ENCODE results near the gene NCAM2.
"Not testable (repeated sequence)": the region's sequence is repeated elsewhere in the genome, so short reads cannot be mapped to it uniquely, and the experiment has no call there.

GRCh38 chr21:21402187-21402586, 404.0 kb downstream of the NCAM2 start:
- TF ChIP-seq CTCF (IDR thresholded peaks at IDR 0.05 in 2 of 3, conservative IDR thresholded peaks at IDR 0.05 in 1 of 3; ENCODE audit: borderline replicate concordance in 1 of 3, insufficient read depth in 1 of 3, low read depth in 2 of 3, low read length in 2 of 3); POLR2AphosphoS5 (IDR thresholded peaks at IDR 0.05; ENCODE audit: low read depth, low read length); MAX (IDR thresholded peaks at IDR 0.05); ELF1 (IDR thresholded peaks at IDR 0.05; ENCODE audit: borderline replicate concordance, low read depth); POLR2A (IDR thresholded peaks at IDR 0.05; ENCODE audit: borderline replicate concordance, extremely low read depth, insufficient read depth, insufficient read length); EZH2 (IDR thresholded peaks at IDR 0.05); ZNF274 (IDR thresholded peaks at IDR 0.05; ENCODE audit: low read depth, low read length); TCF7L2 (IDR thresholded peaks at IDR 0.05; ENCODE audit: borderline replicate concordance, extremely low read depth, insufficient read depth, insufficient read length); SRF (IDR thresholded peaks at IDR 0.05; ENCODE audit: low read depth); YY1 (IDR thresholded peaks at IDR 0.05; ENCODE audit: extremely low read depth, insufficient replicate concordance, low read depth, low read length); EZH2phosphoT487 (IDR thresholded peaks at IDR 0.05; ENCODE audit: borderline replicate concordance): not testable (repeated sequence)

Measured in HCT116 (cell line).